Measurements from ENCODE around the gene C12orf57. TPM values are rescaled to one million over a fixed set of nuclear protein-coding genes. Genes with fewer than 3 reads are reported as not detected.

Gene C12orf57
- total and polyA plus RNA-seq, 2 experiments from 2014 or later: 204 to 262 TPM

GRCh38 chr12:6904280-6905276 is 39.2 kb upstream of the C12orf57 start, which contains the start of gene LRRC23:
Gene LRRC23 (plus strand): TSS chr12:6904822. CDS start chr12:6905634, 812 bp downstream.
- Histone ChIP-seq H3F3A (replicated peaks; ENCODE audit: low read depth) (peaks cover 6% of the 10 kb centered on the region; the same call in 1 of the 2 replicates), H2AFZ (peak within 1 kb of the TSS; percentile 57), H4K20me1 (replicated peaks; ENCODE audit: insufficient read depth) (no peaks in the 10 kb centered on the region), H3K4me3 (peak within 1 kb of the TSS; percentile 67), H3K27ac (ENCODE audit: low read depth) (peak within 1 kb of the TSS; percentile 88), H3K4me2 (peak within 1 kb of the TSS; percentile 91), H3K36me3 (ENCODE audit: insufficient read depth) (no peaks in the 10 kb centered on the region), H3K79me2 (replicated peaks; ENCODE audit: insufficient read depth) (no peaks in the 10 kb centered on the region), H3K27me3 (ENCODE audit: insufficient read depth) (no peaks in the 10 kb centered on the region), H3K4me1 (ENCODE audit: insufficient read depth) (peaks cover 17% of the 10 kb centered on the region), H3K9me2 (ENCODE audit: insufficient read depth) (no peaks in the 10 kb centered on the region)
- DNase-seq (ENCODE audit: low spot score) (peak; percentile 100), ATAC-seq (peak; percentile 96)
- Mint-ChIP-seq H3K9me3 (no peaks in the 10 kb centered on the region), H3K27ac (no peak within 1 kb of the TSS; the same call in 1 of the 2 replicates), H3K4me3 (no peak within 1 kb of the TSS), H3K27me3 (ENCODE audit: insufficient read depth, low read depth, poor library complexity) (peaks cover 2% of the 10 kb centered on the region), H3K4me1 (no peaks in the 10 kb centered on the region; the same call in 1 of the 3 replicates), H3K36me3 (ENCODE audit: low read depth) (no peaks in the 10 kb centered on the region)
- TF ChIP-seq ZNF114 (CRISPR knock-in tag; IDR thresholded peaks at IDR 0.05): no peak
- no peak for TF ChIP-seq REST (IDR thresholded peaks at IDR 0.05; ENCODE audit: unreplicated experiment)
- no peak for TF ChIP-seq JUNB (IDR thresholded peaks at IDR 0.05; ENCODE audit: unreplicated experiment)
- TF ChIP-seq ZNF331 (CRISPR knock-in tag; IDR thresholded peaks at IDR 0.05; ENCODE audit: low read depth): no peak
- peak; percentile 63 for TF ChIP-seq POLR2AphosphoS5 (IDR thresholded peaks at IDR 0.05; ENCODE audit: low read depth)
- TF ChIP-seq, protein P1, sequence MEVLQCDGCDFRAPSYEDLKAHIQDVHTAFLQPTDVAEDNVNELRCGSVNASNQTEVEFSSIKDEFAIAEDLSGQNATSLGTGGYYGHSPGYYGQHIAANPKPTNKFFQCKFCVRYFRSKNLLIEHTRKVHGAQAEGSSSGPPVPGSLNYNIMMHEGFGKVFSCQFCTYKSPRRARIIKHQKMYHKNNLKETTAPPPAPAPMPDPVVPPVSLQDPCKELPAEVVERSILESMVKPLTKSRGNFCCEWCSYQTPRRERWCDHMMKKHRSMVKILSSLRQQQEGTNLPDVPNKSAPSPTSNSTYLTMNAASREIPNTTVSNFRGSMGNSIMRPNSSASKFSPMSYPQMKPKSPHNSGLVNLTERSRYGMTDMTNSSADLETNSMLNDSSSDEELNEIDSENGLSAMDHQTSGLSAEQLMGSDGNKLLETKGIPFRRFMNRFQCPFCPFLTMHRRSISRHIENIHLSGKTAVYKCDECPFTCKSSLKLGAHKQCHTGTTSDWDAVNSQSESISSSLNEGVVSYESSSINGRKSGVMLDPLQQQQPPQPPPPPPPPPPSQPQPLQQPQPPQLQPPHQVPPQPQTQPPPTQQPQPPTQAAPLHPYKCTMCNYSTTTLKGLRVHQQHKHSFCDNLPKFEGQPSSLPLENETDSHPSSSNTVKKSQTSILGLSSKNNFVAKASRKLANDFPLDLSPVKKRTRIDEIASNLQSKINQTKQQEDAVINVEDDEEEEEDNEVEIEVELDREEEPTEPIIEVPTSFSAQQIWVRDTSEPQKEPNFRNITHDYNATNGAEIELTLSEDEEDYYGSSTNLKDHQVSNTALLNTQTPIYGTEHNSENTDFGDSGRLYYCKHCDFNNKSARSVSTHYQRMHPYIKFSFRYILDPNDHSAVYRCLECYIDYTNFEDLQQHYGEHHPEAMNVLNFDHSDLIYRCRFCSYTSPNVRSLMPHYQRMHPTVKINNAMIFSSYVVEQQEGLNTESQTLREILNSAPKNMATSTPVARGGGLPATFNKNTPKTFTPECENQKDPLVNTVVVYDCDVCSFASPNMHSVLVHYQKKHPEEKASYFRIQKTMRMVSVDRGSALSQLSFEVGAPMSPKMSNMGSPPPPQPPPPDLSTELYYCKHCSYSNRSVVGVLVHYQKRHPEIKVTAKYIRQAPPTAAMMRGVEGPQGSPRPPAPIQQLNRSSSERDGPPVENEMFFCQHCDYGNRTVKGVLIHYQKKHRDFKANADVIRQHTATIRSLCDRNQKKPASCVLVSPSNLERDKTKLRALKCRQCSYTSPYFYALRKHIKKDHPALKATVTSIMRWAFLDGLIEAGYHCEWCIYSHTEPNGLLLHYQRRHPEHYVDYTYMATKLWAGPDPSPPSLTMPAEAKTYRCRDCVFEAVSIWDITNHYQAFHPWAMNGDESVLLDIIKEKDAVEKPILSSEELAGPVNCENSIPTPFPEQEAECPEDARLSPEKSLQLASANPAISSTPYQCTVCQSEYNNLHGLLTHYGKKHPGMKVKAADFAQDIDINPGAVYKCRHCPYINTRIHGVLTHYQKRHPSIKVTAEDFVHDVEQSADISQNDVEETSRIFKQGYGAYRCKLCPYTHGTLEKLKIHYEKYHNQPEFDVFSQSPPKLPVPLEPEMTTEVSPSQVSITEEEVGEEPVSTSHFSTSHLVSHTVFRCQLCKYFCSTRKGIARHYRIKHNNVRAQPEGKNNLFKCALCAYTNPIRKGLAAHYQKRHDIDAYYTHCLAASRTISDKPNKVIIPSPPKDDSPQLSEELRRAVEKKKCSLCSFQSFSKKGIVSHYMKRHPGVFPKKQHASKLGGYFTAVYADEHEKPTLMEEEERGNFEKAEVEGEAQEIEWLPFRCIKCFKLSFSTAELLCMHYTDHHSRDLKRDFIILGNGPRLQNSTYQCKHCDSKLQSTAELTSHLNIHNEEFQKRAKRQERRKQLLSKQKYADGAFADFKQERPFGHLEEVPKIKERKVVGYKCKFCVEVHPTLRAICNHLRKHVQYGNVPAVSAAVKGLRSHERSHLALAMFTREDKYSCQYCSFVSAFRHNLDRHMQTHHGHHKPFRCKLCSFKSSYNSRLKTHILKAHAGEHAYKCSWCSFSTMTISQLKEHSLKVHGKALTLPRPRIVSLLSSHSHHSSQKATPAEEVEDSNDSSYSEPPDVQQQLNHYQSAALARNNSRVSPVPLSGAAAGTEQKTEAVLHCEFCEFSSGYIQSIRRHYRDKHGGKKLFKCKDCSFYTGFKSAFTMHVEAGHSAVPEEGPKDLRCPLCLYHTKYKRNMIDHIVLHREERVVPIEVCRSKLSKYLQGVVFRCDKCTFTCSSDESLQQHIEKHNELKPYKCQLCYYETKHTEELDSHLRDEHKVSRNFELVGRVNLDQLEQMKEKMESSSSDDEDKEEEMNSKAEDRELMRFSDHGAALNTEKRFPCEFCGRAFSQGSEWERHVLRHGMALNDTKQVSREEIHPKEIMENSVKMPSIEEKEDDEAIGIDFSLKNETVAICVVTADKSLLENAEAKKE (CRISPR knock-in tag; IDR thresholded peaks at IDR 0.05): no peak
- TF ChIP-seq NANOG (IDR thresholded peaks at IDR 0.05; ENCODE audit: borderline replicate concordance): no peak
- TF ChIP-seq CREB1 (CRISPR knock-in tag; IDR thresholded peaks at IDR 0.05; ENCODE audit: low read depth): peak; percentile 84
- TF ChIP-seq, protein P2, sequence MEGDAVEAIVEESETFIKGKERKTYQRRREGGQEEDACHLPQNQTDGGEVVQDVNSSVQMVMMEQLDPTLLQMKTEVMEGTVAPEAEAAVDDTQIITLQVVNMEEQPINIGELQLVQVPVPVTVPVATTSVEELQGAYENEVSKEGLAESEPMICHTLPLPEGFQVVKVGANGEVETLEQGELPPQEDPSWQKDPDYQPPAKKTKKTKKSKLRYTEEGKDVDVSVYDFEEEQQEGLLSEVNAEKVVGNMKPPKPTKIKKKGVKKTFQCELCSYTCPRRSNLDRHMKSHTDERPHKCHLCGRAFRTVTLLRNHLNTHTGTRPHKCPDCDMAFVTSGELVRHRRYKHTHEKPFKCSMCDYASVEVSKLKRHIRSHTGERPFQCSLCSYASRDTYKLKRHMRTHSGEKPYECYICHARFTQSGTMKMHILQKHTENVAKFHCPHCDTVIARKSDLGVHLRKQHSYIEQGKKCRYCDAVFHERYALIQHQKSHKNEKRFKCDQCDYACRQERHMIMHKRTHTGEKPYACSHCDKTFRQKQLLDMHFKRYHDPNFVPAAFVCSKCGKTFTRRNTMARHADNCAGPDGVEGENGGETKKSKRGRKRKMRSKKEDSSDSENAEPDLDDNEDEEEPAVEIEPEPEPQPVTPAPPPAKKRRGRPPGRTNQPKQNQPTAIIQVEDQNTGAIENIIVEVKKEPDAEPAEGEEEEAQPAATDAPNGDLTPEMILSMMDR (conservative IDR thresholded peaks at IDR 0.05; ENCODE audit: low read depth in 2 of 2): no peak
- no peak for TF ChIP-seq STAT1 (IDR thresholded peaks at IDR 0.05; ENCODE audit: unreplicated experiment)
- TF ChIP-seq, protein P3, sequence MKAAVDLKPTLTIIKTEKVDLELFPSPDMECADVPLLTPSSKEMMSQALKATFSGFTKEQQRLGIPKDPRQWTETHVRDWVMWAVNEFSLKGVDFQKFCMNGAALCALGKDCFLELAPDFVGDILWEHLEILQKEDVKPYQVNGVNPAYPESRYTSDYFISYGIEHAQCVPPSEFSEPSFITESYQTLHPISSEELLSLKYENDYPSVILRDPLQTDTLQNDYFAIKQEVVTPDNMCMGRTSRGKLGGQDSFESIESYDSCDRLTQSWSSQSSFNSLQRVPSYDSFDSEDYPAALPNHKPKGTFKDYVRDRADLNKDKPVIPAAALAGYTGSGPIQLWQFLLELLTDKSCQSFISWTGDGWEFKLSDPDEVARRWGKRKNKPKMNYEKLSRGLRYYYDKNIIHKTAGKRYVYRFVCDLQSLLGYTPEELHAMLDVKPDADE (IDR thresholded peaks at IDR 0.05): 0 out of 2 replicates have a peak, but pooled peaks have one; percentile 31
- no peak for TF ChIP-seq EZH2 (IDR thresholded peaks at IDR 0.05; ENCODE audit: low read depth, unreplicated experiment)
- no peak for TF ChIP-seq EZH2phosphoT487 (IDR thresholded peaks at IDR 0.05; ENCODE audit: unreplicated experiment)
